C4-2B (cell line): ENCODE results near the gene POU6F2.

Experiments used
- CTCF ChIP-seq: fragments of 450-650 bp; conservative IDR thresholded peaks from 2 replicates; pipeline ENCODE4 v1.5.1; 2017; ENCODE audit warnings: mild to moderate bottlenecking
- ZFX ChIP-seq: fragments of 450-650 bp; IDR thresholded peaks from 2 replicates; pipeline ENCODE4 v1.6.1; 2017

GRCh38 chr7:39086638-39087360 is 109.1 kb downstream of the POU6F2 start:
- no peak for TF ChIP-seq CTCF
- no peak for TF ChIP-seq ZFX
